MCF 10A (cell line): ENCODE measurements around the gene HSPA12B. TPM values are rescaled to one million over a fixed set of nuclear protein-coding genes. Genes with fewer than 3 reads are reported as not detected.

ENCODE experiments used
- total RNA-seq: library from RNA; stranded (reverse); gene quantifications from 2 replicates; pipeline ENCODE4 v1.2.3, GENCODE V29; 2022

HSPA12B gene
- total RNA-seq, 1 experiment from 2014 or later, result not detected

Other genes starting within 250 kb of the HSPA12B start
- not detected in 2 replicates for gene GFRA4, start 69.3 kb upstream of the HSPA12B start, total RNA-seq
- not detected in 2 replicates for gene ADAM33, start 50.7 kb upstream of the HSPA12B start, total RNA-seq
- not detected in 2 replicates for gene SIGLEC1, start 20.1 kb upstream of the HSPA12B start, total RNA-seq
- 37.8 and 58.8 TPM in 2 replicates for gene ADISSP, start 35.1 kb downstream of the HSPA12B start, total RNA-seq
- 0.32 TPM in 1 of 2 replicates, not detected in the other for gene SPEF1, start 48.8 kb downstream of the HSPA12B start, total RNA-seq
- gene CENPB, start 54.1 kb downstream of the HSPA12B start, total RNA-seq, result 51.5 and 54.8 TPM in 2 replicates
- 134 and 137 TPM in 2 replicates for gene CDC25B, start 63.6 kb downstream of the HSPA12B start, total RNA-seq
- gene AP5S1, start 87.9 kb downstream of the HSPA12B start, total RNA-seq, result 15.8 and 19.2 TPM in 2 replicates
- gene MAVS, start 114.1 kb downstream of the HSPA12B start, total RNA-seq, result 31.7 and 39.7 TPM in 2 replicates
- gene PANK2, start 156.7 kb downstream of the HSPA12B start, total RNA-seq, result 29.2 and 32.8 TPM in 2 replicates